ENCODE results near the gene TMEM200C.

Gene TMEM200C

DNA sequence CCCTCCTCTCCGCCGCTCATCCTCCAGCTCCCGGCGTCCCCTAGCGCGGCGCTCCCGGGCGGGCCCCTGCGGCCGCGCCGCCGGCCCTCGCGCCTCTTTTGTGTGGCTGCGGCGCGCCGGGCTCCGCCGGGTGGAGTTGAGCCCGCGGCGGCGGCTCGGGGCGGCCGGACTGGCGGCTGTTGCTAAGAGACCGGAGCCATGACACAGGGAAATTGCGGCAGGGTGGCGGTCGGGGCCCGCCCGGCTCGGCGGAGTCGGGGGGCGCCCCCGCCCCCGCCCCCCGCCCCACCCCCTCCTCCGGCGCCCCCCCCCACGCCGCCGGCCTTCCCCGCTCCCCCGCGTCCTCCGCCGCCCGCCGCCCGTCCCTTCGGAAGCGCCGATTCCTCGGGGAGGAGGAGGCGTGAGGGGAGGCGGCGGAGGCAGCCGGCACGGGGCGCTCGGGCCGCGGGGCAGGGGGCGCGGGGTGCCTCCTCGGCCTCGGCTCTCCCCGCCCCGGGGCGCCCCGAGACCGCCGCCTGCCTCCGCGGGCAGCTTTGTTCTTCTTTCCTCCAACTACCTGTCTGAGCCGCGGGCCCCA lies at the start of gene TMEM200C:
TMEM200C (minus strand) TSS at position 224 of the 577 bp plus-strand sequence. CDS start 3,459 bp downstream, outside the sequence.
- DNase-seq (ENCODE audit: low spot score): no peak

DNA sequence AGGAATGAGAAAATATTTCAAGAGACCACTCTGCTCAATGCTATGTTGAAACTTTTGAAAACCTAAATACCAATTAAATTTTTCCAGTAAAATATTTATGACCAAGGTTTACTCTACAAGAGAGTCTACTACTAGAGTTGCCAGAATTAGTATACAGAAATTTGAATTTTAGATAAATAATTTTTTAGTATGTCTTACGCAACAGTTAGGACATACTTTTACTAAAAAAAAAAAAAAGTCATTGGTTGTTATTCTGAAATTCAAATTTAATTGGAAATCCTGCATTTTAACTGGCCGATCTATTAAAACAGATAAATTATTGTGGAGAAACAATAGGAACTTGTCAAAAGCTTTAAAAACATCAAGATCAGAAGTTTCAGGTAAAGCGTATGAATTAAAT lies 49.1 kb upstream of the TMEM200C start:
- no peak for DNase-seq (ENCODE audit: low spot score)

DNA sequence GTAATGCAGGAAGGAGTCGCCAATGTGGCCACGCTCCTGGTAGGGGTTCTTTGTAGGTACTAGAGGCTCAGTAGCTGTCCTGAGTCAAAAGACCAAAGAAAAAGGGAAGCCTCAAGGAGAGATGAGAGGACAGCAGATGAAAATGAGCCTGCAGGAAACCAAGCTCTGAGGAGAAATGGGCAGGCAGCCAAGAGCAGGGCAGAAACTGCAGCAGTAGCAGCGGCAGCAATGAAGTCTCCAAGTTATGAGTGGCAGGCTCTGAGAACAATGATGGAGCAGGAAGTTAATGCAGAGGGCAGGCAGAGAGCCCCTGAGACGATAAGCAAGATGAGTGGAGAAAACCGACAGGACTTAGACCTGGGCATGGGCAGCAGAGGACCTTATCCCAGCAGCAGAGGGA lies 48.2 kb upstream of the TMEM200C start:
- no peak for DNase-seq (ENCODE audit: low spot score)

DNA sequence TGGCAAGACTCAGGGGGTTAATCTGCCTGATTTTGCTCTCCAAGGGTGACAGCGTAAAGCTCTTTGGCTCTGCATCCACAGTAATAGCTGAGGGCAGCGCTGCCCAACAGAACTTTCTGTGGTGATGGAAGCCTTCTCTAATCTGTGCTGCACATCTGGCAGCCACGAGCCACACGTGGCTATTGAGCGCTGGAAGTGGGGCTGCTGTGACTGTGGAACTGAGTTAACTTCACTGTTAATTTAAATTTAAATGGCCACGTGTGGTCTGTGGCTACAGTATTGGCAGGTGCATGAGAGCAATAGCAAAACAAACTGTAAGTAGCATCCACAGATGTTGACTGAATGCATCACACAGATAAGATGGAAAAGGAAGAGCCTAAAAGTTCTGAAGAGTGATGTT lies 47.3 kb upstream of the TMEM200C start:
- no peak for DNase-seq (ENCODE audit: low spot score)

DNA sequence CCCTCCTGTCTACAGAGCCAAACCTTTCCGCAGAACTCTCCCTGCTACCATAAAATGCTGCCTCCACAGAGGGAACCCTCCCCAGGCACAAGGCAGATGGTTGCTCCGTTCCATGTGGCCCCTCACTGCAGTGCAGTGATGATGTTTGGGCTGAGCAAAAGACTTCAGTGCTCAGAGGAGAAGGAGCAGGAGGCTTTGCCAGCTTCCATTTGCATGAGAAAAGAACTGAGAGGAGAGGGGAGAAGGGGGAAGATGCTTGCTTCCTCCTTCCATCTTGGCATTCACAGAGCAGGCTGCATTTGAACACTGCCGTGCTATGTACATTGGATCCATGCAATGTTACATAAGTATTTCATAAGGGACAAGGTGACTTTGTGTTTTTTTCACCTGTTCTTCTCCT lies 46.6 kb upstream of the TMEM200C start:
- DNase-seq (ENCODE audit: low spot score): no peak

DNA sequence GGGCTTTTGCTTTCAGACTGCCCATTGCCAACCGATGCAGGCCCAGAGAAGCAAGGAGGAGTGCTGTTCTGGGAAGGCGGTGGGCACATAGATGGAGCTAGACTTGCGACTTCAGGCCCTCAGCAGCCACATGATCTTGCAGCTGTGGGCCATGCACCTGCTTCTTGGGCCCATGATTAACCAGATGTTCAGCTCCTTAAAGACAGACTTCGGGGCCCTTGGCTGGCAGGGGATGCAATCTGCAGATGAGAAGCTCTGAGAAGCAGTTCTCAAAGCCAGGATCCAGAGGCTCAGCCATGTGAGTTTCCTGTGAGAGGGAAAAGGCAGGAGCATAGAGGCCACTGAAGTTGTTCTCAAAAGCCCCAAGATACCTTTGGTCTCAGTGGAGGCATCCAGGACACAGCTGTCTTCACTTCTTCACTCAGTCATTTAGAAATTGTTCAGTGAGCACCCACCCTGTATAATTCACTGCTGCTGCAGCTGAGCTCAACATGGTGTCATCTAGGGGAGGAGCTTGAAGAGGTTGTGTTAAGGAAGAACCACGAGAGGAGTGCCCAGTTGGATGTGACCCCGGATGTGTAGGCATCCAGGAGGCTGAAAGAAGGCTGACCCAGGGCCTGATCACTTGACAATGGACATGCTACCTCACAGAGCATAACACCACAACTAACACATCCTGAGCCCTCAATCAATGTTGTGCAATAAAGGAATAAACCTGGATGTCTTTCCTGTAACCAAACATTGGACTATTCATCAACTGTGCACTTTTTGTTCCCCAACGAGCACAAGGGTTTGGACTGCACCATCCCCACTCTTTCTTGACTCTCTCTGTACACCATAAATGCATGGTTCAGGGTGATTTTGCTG lies 44.7 kb upstream of the TMEM200C start:
- DNase-seq (ENCODE audit: low spot score): no peak

DNA sequence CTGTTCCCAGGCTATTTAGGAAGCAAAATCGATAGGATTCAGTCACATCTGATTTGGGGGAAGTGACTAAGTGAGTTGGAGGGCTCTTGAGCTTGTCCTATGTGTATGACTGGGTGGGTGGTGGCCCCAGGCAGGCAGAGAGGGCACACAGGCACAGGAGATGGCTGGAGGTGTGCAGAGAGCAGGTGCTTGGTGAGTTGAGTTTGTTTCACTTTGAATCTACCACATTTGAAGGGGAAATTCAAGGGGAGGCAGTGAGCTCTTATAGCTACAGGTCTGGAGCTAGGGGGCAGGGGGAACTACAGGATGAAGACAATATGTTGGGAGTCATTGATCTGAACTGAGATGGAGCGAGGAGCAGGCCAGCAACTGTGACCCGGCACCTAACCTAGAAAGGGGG lies 42.5 kb upstream of the TMEM200C start:
- no peak for DNase-seq (ENCODE audit: low spot score)

DNA sequence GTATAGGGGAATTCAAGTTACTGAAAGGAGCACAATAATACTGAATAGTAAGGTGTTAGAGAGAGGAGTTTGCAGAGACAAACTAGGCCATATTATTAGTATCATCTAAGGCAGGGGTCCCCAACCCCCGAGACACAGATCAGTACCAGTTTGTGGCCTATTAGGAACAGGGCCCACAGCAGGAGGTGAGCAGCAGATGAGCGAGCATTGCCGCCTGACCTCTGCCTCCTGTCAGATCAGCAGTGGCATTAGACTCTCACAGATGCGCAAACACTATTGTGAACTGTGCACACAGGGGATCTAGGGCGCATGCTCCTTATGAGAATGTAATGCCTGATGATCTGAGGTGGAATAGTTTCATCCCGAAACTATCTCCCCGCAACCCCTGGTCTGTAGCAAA lies 41.8 kb upstream of the TMEM200C start:
- DNase-seq (ENCODE audit: low spot score): no peak

DNA sequence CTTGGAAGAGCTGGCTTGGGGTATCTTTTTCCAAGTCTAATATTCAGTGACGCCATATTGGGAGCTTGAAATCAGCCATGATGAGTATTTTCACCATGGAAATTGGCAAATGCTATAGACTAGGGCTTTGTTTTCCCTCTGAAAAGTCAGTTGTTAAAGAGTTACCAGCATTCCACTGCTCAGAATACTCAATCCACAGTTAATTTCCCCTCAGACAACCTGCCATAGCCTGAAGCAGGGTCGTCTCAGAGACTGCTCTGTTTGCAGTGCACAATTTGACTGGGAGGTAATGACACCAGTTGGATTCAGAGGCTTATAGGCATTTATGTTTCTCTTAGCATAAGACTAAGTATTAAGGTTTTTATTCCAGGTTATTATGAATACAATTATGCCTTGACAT lies 35.5 kb upstream of the TMEM200C start:
- DNase-seq (ENCODE audit: low spot score): no peak

DNA sequence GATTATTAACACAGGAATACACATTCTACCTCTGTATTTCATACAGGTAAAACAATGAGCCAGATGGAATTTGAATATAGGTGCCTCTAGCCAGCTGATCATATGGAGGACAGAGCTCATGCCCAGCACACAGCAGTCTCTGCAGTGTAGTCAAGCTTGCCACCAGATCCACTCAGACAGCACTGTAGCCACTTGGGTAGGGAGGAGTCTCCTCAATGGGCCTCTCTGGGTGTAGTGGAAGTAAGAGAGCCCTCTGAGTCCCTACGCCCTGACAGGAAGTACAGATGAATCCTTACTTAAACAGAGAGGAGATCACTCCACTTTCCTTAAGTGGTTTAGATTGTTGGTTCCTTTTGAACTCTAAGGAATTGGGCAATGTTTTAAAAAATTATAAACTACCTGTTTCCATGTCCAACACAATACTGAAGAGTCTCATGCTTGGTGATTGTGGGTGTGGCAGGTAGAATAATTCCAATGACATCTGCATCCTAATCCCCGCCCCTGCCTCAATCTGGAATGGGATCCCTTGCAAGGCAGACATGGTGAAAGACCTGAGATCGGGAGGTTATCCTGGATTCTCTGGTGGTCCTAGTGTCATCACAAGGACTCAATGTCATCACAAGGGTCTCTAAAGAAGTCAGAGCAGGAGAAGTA lies 23.0 kb upstream of the TMEM200C start:
- DNase-seq (ENCODE audit: low spot score): no peak

DNA sequence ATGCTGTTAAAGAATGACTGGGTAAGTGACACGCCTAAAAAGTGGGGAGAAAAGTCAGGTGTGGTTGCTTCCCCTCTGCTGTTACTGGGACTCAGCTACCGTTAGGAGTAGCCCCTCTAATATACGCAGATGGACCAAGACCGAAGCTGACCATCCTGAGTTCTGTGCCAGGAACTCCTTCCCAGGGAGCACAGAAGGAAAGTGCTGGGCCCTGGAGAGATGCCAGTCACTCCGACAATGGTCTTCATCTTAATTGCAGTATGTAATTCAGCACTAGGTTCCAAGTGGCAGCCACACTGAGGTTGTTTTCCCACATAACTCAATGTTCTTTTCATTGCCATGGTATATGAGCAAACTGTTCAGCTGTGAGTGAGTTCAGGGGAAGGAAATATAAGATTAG lies 19.6 kb upstream of the TMEM200C start:
- no peak for DNase-seq (ENCODE audit: low spot score)

DNA sequence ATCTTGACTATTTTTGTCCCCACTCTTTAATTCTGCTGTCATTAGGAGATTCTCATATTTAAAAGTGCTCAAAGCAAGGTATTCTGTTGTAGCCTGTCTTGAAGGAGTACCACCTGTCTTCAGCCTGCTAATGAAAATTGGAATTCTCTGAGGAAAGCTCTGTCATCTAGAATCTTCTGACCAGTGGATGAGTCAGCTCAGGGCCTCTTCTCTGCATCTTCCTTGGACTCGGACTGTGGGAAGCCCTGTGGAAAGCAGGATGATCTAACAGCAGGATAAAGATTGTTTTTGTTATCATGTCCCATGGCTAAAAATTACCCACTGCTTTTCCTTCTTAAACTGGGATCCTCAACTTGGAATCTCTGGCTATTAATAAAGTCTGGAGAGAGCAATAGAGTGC lies 18.7 kb upstream of the TMEM200C start:
- DNase-seq (ENCODE audit: low spot score): no peak

DNA sequence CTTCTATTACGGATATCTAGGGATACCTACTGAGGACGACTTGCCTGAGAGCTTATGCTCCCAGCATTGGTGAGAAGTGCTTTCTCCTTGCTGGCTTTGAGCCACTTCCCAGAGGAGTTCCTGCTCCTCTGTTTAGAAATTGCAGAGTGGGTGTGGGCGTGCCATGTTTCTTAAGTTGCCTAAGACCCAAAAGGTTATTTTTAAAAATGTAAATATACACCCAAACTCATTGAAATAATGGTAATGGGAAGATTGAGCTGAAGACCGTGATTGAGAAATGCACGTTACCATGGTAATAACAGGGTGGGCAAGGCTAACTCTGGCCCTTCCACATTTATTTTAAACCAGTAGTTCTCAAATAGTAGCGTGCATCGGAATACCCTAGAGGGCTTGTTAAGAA lies 17.2 kb upstream of the TMEM200C start:
- DNase-seq (ENCODE audit: low spot score): no peak

DNA sequence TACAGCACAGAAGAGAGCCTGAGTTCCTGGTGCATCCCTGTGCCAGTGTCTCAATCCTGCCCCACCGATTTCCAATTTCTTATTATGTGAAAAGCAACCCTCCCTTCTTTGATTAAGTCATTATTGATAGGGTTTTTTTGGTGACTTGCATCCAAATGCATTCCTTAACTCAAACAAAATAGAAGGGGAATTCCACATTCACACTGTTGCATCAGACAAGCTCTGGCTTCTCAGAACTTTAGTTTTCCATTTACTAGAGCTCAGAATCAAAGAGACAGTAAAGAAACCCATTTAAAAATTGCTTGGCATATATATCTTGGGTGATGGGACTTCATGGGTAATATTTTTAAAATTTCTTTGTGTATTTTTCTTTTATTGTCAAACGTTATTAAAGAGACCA lies 13.8 kb upstream of the TMEM200C start:
- DNase-seq (ENCODE audit: low spot score): no peak

DNA sequence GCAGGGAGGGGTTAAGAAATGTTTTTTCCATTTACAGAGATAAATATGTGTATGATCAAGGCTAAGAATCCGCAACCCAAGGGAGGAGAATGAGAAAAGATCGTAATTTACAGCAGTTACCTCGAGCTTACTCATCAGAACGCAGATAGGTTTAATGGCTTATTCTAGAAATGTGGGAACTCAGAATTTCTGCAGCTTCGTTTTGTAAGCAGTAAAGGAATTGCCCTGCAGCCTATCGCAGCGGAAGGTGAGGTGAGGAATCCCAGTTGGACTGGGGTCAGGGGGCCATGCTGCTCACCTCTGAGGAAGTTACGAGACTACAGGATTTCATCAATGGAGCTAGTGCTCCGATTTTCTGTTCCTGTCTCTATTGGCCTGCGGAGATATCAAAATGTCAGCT lies 8.1 kb upstream of the TMEM200C start:
- no peak for DNase-seq (ENCODE audit: low spot score)

DNA sequence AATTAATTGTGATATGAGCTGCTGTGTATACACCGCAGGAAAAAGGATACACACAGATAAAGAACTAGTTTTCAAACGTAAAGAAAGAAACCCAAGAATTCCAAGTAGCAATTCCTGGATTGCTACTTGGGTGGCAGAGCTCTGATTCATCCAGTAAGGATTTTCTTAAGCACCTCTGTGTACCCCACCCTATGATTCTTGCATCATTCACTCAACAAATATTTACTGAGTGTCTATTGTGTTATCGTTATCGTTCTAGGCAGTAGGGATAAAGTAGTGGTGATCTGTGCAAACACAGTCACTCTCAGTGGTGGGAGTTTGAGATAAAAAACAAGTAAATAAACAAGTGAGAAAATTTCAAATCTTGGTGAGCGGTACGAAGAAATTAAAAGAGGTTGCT lies 4.9 kb upstream of the TMEM200C start:
- DNase-seq (ENCODE audit: low spot score): no peak

DNA sequence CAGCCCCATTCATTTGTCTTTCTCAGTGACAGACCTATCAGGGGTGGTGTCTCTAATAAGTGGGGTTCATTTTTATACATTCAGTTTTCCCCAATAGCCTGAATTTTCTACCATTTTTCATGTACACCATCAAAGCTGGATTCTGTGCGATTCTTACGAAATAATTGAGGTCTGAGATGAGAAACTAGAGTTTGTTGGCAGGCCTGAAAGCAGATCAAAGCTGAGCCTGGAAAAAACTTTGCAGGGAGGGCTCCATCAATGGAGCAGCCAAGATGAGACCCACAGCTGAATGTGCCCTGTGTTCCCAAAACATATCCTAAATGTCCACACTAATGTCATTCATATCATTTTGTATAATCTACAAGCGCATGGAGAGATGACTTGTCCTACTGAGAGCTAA lies 4.5 kb upstream of the TMEM200C start:
- DNase-seq (ENCODE audit: low spot score): no peak

DNA sequence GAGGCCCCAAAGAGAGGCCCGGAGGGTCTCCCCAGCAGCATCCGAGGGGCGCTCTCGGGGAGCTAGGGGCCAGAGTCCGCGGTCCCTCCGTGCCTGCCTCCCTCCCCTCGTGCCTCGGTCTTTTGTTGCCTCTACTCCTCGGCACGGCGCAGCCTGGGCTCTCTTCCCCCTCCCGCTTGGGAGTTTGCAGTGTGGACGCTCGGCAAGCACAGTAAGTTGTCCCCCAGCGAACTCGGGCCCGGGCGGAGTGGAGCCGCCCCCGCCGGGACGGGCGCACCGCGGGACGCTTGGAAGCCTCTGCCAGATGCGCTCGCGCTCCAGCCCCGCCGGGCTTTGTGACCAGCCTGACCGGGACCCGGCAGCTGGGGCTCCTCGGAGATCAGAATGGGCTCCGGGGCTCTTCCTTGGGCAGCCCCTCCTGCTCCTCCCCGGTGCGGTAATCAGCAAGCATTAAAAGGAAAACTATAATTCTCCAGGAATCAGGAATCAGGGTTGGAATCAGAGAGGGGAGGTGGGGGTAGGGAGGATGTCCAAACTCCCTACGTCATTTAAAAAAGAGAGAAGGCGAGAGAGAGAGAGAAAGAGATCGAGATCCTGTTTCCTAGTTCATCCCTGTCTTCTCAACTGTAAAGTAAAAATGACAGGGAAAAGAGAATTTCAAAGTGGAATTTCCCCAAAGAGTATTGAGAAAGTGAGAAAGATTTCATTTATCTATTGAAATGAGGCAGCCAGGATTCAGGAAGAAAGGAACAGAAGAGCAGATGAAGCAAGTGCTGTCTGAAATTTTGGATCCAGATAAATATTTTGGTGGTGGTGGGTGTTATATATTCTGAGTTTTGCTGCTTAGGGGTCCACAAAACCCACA lies 786 bp upstream of the TMEM200C start:
- no peak for DNase-seq (ENCODE audit: low spot score)

DNA sequence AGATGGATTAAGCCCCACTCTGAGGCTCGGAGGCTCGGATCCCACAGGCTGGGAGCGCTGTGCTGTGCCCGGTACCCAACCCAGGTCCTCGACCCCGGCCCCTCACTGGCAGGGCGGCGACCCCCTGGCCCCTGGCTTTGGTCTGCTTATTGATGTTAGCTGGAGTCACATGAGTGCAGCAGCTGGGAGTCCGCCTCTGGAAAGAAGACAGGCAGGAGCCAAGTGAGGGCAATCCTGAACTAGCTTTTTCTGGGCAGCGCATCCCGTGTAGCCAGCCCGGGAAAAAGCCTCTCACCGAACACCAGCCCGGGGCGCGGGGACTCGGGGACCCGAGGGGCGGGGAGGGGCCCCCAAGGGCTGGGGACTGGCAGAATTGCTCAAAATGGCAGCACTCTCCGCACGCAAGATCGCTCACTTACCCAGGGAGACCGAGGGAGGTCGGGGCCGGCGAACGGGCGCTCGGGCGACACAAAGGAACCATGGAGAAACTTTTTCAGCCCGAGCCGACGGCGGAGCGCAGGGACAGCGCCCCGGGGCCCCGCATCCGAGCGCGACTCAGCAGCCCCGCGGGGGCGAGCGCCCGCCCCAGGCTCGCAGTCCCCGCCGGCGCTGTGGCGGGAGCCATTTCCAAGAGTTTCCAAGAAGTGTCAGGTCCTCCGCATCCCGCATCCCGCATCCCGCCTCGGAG lies 567 bp downstream of the TMEM200C start:
- DNase-seq (ENCODE audit: low spot score): no peak

DNA sequence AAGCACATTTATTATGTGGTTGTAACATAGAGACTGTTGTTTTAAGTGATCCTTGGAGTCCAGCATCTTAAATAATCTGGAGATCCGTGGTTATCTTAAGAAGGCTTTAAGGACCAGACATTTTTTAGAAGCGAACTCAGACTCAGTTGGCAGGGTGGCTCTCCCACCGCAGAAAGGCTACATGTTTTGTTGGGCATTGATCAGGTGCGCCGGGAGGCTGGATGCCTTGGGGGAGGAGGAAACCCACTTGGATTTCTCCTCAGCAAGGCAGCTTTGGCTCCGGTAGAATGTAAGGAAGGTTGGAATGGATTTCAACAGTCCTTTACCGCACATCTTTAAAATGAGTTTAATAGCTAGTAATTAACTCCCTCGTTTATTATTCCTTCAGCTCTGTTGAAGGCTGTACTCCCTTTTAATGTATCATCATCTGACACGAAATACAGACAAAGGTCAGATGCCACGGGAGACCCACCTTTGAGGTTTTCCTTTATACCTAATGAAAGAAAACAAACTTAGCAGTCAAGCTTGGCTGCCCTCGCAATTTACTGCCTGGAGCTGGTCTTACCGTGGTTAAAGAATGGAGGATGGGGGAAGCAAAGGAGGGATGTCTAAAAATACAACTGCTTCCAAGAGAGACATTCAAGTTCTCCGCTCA lies 1.2 kb downstream of the TMEM200C start:
- no peak for DNase-seq (ENCODE audit: low spot score)

DNA sequence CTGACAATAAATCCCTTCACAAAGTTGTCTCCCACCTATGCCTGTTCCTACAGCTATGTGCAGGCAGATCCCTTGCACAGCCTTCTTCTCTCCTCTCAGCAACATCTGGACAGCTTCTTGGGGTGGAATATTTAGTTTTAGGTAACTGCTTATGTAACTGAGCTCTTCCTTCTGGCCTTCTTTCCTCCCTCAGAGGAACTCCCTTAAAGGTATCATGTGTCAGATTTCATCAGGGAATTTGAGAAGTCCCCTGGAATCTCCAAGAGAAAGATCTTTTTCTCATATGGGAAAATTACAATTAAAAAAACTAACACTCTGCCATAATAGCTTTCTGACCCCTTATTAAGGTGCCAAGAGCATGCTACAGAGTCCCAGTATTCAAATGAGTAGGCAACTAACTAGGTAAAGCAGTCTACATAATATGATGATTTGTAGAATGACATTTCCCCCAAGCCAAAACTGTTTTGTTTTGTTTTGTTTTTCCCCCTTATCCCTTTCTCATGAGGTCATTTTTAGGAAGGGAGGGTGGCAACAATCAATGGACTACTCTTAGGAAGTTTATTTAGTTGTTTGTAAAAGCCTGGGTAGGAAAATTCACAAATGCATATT lies 2.4 kb downstream of the TMEM200C start:
- no peak for DNase-seq (ENCODE audit: low spot score)

Data from hematopoietic multipotent progenitor cell treated with erythropoietin and hydrocortisone succinate and interleukin-3 and kit ligand, for 15 days (in vitro differentiated cells).